NCI-H2081 treated with DMSO at 0.1 percent for 48 hours (cell line): ENCODE data around the gene PAFAH2.

Experiments used
- DNase-seq: peaks from one replicate; lab custom pipeline; 2025; lab: John Stamatoyannopoulos, UW

Gene PAFAH2

DNA sequence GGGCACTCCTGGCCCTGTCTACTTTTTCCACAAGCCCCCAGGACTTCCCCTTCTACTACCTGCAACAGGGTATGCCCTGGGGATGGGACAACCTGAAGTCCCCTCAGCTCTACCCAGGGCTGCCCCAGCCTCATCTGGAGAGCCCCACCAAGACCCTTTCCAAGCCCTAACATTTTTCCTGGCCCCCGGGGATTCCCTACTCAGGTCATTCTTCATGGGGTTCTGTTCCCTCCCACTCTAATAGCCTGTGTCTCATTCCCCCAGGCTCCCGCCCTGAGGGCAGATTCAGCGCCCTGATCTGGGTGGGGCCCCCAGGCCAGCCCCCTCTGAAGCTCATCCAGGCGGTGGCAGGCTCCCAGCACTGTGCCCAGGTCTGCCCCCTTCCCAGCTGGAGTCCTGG lies 33.3 kb upstream of the PAFAH2 start:
- DNase-seq: no peak

DNA sequence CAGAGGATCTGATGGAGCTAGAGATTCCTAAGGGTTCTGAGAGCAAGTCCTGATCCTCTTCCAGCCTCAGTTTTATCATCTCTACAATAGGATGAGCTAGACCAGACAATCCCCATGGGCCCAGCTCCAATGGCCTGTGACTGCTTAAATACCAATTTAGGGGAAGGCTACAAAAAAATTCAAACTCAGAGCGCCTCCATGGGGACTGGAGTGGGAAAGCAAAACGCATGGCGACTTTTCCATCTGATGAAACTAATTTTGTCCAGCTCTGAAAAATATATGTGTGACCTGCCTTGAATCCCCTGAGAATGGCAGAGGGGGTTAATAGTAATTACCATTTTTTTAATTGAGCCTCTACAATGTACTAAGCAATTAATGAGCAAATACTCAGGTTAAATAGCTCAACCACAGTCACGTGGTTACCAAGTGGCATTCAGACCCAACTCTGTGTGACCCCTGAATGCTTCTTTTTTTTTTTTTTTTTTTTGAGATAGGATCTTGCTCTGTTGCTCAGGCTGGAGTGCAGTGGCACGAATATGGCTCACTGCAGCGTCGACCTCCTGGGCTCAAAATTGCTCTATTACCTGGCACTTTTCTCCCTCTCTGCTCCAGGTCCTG lies 32.1 kb upstream of the PAFAH2 start:
- DNase-seq: no peak

DNA sequence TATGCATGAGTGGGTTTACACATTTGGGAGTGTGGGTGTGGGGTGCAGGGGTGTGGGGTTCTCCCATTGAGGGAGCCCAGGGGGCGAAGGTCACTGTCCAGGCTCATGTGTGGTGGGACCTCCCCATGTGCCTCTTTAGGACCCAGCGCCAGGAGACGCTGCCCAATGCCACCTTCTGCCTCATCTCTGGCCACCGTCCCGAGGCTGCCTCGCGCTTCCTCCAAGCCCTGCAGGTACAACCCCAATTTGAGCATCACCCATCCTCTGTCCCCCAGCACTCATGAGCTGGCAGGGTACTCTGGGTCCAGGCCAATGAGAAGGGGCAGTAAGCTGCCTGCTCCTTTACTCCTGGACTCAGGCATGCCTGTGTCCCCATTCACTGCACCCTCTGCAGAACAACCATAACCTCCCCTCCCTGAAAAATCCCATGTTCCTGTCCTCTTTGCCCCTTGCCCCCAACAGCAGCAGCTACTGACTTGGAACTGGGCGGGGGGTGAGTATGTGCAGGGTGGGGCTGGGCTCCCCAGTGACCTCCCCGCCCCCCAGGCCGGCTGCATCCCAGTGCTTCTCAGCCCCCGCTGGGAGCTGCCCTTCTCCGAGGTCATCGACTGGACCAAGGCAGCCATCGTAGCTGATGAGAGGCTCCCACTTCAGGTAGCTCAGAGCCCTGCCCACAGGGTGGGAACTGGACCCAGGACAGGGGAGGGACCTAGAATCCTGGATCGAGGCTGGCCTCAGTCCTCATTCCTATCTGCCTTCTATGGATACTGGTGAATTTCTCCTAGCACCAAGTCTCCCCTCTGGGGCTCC lies 31.4 kb upstream of the PAFAH2 start:
- DNase-seq: no peak

DNA sequence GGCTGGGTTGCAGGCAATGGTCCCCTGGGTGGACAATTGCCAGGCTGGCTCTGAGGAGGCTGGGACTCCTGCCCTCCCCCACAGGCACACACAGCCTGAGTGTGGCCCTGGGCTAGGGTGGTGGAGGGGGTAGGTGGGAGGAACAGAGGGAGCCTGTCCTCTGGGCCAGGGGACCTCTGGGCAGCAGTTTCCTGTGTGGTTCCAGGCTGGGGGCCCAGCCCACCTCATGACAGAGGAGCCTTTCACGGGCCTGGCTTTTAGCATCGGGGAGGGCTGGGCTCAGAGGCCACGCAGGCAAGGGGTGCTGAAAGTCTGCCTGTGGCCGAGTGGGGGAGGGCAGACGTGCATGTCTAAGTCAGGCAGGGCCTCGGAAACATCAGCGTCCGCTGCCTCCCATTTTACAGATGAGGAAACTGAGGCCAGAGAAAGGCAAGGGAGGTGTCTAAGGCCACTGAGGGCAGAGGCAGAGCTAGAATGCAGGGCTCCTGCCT lies 30.7 kb upstream of the PAFAH2 start:
- DNase-seq: no peak

DNA sequence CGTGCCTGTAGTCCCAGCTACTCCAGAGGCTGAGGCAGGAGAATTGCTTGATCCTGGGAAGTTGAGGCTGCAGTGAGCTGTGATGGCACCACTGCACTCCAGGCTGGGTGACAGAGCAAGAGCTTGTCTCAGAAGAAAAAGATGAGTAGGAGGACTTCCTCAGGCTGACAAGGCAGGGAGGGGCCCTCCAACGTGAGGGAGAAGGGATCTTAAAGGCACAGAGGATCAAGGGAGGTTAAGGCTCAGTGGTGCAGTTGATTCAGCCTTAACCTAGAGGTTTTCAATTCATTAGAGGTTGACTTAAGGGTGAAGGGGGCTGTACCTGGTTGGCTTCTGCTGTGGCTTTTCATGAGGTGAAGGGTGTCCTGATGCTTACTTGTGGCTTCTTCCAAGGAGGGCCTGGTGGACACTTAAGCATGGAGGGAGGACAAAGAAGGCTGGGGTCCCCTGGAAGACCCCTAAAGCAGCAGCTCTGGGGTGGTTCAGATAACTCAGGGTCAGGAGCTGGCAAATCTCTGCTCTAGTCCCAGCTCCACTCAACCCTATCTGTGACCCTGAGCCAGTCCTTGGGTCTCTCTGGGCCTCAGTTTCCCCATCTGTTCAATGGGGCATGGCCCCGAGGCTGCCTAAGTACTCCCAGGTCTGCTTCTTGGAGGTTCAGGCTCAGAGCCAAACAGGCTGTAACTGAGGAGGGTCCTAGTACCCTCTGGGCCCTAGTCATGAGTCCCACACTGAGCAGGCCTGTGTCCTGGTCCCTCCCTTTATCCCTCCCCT lies 30.0 kb upstream of the PAFAH2 start:
- DNase-seq: no peak

DNA sequence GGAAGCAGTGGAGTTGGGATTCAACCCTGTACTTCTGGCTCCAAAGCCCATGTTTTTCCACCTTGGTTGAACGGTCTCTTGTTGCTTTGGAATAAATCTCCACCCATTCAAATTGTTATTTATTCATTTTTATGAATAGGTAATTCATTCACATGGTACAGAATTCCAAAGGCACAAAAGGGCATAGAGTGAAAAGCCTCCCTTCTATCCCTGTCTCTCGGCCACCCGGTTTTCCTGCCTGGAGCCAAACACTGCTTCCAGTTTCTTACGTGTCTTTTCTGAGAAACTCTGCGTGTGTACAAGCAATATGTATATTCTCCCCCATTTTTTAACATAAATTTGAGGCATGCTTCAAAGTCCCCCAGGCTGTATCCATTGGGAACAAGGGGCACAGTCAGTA lies 27.7 kb upstream of the PAFAH2 start:
- DNase-seq: no peak

DNA sequence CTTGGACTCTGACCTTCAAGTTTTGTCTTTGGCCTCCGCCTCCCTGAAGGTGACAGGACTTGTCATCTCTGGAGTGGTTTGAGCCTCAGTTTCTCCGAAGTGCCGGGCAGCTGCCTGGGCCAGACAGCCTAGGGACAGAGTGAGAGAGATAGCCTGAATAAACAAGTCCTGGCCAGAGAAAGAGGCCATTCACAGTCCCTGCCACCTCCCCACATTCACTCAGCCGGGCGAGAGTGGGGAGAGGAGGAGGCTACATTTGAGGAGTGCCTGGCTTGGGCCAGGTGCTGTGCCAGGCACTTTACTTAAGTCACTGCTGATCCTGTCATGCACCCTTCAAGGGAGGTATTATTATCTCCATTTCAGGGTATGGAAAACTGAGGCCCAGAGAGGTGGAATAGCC lies 27.2 kb upstream of the PAFAH2 start:
- DNase-seq: no peak

DNA sequence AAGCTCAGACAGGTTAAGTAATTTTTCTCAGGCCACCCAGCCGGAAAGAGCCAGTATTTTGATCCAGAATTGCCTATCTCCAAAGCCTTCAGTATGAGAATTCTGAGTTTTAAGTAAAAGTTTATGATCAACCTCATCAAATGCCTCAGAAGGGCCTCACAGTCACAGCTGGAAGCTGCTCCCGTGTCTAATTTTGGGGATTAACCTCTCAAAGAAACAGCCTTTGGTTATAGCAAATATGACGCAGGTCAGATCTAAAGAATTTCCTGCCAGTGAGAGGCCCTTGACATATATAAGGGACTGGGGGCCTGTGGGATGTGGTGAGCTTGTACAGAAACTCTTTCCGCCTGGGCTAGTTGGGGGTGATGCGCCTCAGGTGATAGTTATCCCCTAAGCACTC lies 26.0 kb upstream of the PAFAH2 start:
- DNase-seq: no peak

DNA sequence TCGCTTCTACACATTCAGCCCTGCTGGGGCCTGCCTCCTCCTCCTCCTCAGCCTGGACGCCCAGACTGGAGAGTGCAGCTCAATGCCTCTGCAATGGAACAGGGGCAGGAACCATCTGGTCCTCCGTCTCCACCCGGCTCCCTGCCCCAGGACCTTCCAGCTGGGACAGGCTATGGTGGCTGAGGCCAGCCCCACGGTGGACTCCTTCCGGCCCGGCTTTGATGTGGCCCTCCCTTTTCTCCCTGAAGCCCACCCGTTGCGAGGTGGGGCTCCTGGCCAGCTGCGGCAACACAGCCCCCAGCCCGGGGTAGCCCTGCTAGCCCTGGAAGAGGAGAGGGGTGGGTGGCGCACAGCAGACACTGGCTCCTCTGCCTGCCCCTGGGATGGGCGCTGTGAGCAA lies 25.1 kb upstream of the PAFAH2 start:
- no peak for DNase-seq

DNA sequence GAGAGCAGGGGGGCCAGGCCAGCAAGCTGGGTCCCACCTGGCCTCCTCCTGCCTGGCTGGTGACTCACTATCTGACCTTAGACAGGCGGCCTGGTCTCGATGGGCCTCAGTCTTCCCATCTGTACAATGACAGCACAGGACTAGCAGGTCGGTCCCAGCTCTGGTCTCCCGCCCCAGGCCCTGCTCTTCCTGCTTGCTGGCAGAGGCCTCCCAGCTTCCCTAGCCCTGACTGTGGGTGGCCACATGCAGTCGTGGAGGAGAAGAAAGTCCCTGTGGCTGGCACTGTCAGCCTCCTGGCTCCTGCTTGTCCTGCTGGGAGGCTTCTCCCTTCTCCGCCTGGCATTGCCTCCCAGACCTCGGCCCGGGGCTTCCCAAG lies 24.5 kb upstream of the PAFAH2 start:
- DNase-seq: no peak

DNA sequence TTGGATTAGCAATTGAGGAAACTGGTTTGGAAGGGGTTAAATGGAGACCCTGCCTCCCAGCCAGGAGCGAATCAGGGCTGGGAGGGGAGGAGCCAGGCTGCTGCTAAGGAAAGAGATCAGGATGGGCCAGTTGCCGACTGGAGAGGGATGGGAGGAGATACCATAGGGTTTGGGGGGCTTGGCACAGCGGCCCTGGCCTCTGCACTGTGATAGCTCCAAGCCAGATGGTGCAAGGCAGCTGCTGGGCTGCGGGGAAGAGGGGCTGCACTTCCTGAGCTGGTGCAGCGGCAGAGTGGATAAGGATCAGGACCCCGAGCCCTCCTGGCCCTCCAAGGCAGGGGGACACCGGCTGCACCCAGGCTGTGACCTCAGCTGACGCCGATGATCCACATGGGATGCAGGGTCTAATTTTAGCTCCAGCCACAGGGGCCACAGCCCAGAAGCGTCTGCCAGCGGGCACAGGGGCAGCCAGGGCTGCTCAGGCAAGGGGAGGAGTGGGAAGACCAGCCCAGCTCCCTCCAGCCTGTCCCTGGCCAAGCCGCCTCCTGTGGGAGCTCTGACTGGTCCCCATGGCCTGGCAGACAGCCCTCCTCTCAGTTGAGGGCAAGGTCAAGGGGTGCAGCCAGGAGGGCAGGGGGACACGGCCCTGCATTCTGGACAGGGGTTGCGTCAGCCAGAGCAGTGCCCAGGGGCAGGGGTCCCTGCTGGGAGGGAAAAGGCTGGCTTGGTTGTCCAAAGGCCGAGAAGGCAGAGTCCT lies 24.0 kb upstream of the PAFAH2 start, which contains the start of gene EXTL1:
EXTL1 (plus strand) TSS at position 129 of the 757 bp plus-strand sequence. CDS start 872 bp downstream, outside the sequence.
- no peak for DNase-seq

DNA sequence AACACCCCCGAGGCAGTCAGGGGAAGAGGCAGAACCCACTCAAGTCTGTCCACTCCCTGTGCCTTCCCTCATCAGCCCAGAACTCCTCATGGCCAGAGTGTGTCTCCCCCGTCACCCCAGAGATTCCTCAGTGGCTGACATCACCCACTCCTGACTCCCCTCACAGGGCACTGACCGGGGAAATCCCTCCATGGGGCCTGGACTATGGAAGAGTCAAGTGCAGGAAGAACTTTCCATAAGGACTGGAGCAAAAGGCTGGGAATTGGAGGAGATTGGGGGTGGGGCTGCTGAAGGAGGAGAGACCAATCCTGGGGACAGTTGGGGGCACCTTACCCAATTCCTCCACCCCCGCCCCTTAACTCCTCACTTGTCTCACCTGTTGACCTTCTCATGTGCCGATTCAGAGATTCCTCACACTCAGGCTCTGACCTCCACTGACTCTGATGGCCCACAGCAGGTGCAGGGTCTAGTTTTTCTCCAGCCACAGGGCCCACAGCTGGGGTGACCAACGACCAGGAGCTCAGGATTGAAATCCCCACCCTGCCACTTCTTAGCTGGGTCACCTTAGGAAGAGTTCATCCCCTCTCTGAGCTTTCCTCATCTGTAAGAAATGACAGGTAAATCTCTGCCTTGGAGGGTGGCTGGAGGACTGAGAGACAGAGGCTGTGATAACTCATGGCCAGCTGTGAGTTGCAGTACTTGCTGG lies 23.2 kb upstream of the PAFAH2 start:
- no peak for DNase-seq

DNA sequence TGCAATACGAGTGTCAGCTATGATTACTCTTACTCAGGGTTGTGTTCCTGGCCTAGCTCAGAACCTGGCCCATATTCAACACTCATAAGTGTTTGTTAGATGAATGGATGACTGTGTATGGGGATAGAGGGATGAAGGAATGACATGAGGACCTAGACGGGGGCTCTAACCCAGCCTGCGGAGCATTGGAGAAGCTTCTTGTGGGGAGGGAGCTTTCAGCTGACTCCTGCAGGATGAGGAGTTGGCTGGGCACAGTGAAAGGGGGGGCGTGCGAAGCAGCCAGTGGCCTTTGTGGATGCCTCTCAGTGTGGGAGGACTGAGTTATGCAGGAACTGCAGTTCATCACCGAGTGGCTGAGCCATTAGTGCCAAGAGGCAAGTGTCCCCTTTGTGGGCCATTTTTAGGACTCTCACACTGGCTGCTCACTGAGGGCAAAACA lies 22.5 kb upstream of the PAFAH2 start:
- DNase-seq: no peak

DNA sequence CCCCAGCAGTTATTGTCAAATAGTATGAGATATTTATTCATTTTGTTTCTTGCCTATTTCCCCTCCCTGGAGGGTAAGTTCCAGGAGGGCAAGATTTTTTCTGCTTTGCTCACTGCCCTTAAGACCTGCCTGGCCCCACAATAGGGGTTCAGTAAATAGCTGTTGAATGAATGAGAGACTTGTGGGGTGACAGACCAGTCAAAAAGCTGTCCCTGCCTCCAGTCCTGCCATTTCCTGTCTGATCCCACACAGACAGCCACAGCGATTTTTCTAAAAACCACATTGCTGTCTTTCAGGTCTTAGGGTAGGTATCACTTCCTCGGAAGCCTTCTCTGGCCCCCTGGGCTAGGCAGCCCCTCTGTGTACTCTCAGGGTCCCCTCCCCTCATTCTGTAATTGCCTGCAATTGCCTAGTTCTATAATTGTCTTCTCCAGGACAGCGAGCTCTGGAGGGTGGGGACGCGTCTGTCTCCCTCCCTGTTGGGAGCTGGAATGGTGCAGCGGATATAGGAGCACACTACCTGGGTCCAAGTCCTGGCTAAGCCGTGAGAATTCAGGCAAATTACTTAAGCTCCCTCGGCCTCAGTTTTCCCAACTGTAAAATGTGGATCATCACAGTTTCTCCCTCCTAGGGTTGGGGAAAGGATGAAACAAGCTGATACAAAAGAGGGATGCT lies 21.9 kb upstream of the PAFAH2 start:
- DNase-seq: no peak

DNA sequence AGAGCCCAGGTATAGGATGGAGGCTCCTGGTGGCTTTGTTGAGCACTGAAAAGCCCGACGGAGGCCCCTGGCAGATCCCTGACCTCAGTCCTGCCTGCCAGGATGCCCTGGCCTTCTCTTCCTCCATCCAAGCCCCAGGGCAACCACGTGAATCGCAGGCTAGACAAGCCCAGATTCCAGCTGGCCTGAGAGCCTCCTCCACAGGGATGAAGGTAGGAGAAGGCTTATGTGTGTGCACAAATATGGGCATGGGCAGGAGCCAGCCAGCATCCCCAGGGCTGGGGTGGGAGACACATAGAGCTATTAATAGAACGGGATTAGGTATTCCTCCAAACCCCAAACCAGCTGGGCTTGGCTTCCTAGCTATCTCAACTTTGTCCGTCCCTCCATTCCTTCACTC lies 19.7 kb upstream of the PAFAH2 start:
- no peak for DNase-seq

DNA sequence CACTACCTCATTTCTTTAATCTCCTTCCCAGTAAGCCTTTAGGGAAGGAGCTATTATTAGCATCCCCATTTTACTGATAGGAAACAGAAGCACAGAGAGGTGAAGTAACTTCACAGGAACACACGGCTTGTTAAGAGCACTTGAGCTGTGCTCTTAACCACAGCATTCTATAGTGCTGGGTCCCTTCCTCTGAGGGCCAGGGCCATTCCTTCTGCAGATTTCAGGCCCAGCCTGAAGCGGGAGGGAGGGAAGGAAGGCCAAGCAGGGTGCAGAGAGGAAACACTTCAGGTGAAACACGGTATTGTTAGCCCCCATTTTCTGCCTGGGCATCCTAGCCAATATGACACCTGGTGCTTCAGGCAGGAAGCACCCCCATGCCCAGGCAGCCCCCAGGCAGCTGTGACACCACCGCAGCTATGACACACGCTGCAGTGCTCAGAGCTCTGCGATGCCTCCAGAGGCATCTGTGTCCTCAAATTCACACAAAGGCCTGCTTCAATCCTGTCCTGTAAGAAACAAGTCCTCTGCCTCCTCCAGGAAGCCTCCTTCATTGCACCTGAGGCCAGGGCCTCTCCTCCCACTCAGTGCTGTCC lies 19.2 kb upstream of the PAFAH2 start:
- DNase-seq: no peak

DNA sequence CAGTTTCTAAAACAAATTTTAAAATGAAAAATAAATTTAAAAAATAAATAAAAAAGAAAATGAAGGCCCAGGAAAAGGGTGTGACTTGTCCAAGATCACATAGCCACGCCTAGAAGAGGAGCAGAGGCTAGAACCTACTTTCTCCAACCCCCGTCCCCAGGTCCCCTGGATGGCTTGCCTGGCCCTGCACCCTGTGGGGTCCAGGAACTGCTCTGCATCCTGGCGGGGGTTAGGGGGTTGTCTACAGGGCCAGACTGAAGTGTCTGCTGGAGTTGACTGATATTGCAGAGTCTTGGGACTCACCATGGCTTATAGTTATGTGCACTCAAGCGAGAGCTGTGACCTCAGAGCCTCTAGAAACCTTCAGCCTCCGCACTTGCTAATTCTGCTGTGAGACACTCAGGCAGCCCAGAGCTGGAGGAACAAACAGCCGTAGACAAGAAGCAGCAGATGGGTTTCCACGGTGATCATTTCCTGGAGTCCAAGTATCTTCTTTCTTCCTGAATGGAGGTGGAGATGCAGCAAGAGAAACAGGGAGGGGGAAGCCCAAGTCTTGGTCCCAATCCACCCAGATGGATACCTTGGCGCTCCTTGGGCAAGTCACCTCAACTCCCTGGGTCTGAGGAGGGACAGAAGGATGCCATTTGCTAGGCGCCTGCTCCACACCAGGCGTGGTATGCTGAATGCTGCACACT lies 18.5 kb upstream of the PAFAH2 start:
- DNase-seq: no peak

DNA sequence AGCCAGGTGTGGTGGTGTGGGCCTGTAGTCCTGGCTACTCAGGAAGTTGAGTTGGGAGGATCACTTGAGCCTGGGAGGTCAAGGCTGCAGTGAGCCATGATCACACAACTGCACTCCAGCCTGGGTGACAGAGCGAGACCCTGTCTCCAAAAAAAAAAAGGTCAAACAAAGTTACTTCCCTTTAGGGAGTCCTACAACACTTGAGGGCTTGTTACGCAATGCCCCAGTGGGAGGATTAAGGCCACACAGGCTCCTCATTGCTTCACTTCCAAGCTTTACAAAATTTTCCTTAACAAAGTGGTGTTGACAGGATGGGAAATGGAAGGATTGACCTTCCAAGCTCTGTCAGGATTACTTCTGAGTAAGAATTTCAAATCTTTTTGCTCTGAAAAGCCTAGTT lies 17.5 kb upstream of the PAFAH2 start:
- no peak for DNase-seq

DNA sequence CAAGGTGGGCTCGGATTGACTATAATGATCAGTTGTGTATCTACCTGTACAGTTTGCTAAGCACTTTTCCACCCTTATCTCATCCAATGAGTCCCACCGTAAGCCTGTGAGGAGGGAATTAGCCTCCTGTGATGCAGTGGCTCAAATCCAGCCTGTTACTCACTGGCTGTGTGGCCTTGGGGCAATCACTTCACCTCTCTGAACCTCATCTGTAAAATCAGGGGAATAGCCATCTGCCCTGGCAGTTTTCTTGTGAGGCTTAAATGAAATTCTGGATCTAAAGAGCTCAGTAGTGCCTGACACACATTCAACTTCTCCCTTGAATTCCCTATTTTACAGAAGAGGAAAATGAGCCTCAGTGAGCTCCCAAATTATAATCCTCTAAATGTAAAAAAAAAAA lies 16.3 kb upstream of the PAFAH2 start:
- DNase-seq: no peak

DNA sequence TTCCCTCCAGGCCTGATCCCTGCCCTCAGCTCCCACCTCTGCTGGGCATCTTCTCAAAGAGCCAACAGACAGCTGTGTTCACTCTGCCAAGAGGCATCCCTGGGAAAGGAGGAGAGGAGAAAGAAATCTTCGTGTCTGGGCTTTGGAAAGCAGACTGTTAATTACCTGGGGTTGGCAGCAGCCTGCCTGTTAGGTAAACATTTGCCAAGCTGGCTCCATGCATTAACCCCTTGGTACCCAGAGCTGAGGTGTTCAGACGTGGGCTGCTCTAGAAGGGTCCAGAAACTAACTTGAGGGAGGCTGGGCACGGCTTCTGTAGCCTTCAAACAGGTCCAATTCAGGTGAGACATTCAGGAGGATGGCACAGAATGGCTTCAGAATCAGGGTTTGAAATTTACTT lies 15.0 kb upstream of the PAFAH2 start:
- DNase-seq: no peak
